H9 (cell line): Measurements from ENCODE around the gene SCLY. TPM values are rescaled to one million over a fixed set of nuclear protein-coding genes. Genes with fewer than 3 reads are reported as not detected.
A peak's percentile ranks its signal among the peaks of the same experiment; 100 is the strongest.

Experiments used
- DNase-seq: peaks from one replicate; pipeline ENCODE4 v3.0.0-alpha.2; 2017
- H2AFZ ChIP-seq: one replicate; pipeline ENCODE4 v1.6.1; 2013; ENCODE audit warnings: mild to moderate bottlenecking, low read length, control low read depth, moderate library complexity
- H2AK5ac ChIP-seq: 2 replicates; pipeline ENCODE4 v1.6.1; 2013; ENCODE audit warnings: low read length, control low read depth, mixed read lengths; ENCODE audit not compliant: insufficient read length
- H2BK120ac ChIP-seq: one replicate; pipeline ENCODE4 v1.6.1; 2013; ENCODE audit warnings: low read depth, mild to moderate bottlenecking, low read length, control low read depth, inconsistent platforms; ENCODE audit not compliant: poor library complexity, severe bottlenecking
- H2BK12ac ChIP-seq: 2 replicates; pipeline ENCODE4 v1.6.1; 2013; ENCODE audit warnings: low read length, control low read depth, mixed read lengths, low read depth; ENCODE audit not compliant: insufficient read length
- H2BK15ac ChIP-seq: 2 replicates; pipeline ENCODE4 v1.6.1; 2013; ENCODE audit warnings: low read depth, low read length, control low read depth
- H2BK20ac ChIP-seq: one replicate; pipeline ENCODE4 v1.6.1; 2013; ENCODE audit warnings: low read depth, mild to moderate bottlenecking, low read length, control low read depth, inconsistent platforms; ENCODE audit not compliant: poor library complexity, severe bottlenecking
- H2BK5ac ChIP-seq: 2 replicates; pipeline ENCODE4 v1.6.1; 2013; ENCODE audit warnings: low read length, control low read depth, mixed read lengths; ENCODE audit not compliant: insufficient read length
- H3K14ac ChIP-seq: 2 replicates; pipeline ENCODE4 v1.6.1; 2013; ENCODE audit warnings: low read length, control low read depth; ENCODE audit not compliant: insufficient read depth
- H3K18ac ChIP-seq: 2 replicates; pipeline ENCODE4 v1.6.1; 2013; ENCODE audit warnings: low read depth, mild to moderate bottlenecking, mixed read lengths, low read length, control low read depth; ENCODE audit not compliant: insufficient read length
- H3K23ac ChIP-seq: 2 replicates; pipeline ENCODE4 v1.6.1; 2013; ENCODE audit warnings: low read length, control low read depth, mixed read lengths, low read depth; ENCODE audit not compliant: insufficient read length
- H3K23me2 ChIP-seq: 2 replicates; pipeline ENCODE4 v1.6.1; 2013; ENCODE audit warnings: low read depth, mild to moderate bottlenecking, mixed read lengths, low read length, control low read depth; ENCODE audit not compliant: insufficient read length, poor library complexity, severe bottlenecking
- H3K27ac ChIP-seq: 2 replicates; pipeline ENCODE4 v1.5.1; 2013; ENCODE audit warnings: low read length, control low read depth, mixed read lengths, low read depth; ENCODE audit not compliant: insufficient read length
- H3K27me3 ChIP-seq: 2 replicates; pipeline ENCODE4 v1.6.1; 2013; ENCODE audit warnings: low read length, control low read depth, inconsistent platforms; ENCODE audit not compliant: insufficient read depth
- H3K4ac ChIP-seq: 2 replicates; pipeline ENCODE4 v1.6.1; 2013; ENCODE audit warnings: low read depth, mild to moderate bottlenecking, control low read depth, inconsistent platforms, low read length, moderate library complexity
- H3K4me1 ChIP-seq: 2 replicates; pipeline ENCODE4 v1.6.1; 2013; ENCODE audit warnings: low read length, control low read depth, inconsistent platforms; ENCODE audit not compliant: insufficient read depth
- H3K4me2 ChIP-seq: 2 replicates; pipeline ENCODE4 v1.6.1; 2013; ENCODE audit warnings: low read length, control low read depth, mixed read lengths; ENCODE audit not compliant: insufficient read length, insufficient read depth
- H3K56ac ChIP-seq: 2 replicates; pipeline ENCODE4 v1.6.1; 2013; ENCODE audit warnings: low read depth, mild to moderate bottlenecking, mixed read lengths, low read length, control low read depth; ENCODE audit not compliant: insufficient read length
- H3K79me1 ChIP-seq: 2 replicates; pipeline ENCODE4 v1.6.1; 2013; ENCODE audit warnings: low read depth, mild to moderate bottlenecking, moderate library complexity, low read length, control low read depth, inconsistent platforms; ENCODE audit not compliant: insufficient read depth, poor library complexity, severe bottlenecking
- H3K79me2 ChIP-seq: 2 replicates; pipeline ENCODE4 v1.6.1; 2013; ENCODE audit warnings: low read length, control low read depth, inconsistent platforms; ENCODE audit not compliant: insufficient read depth
- H3K9ac ChIP-seq: 2 replicates; pipeline ENCODE4 v1.6.1; 2013; ENCODE audit warnings: low read length, control low read depth, mixed read lengths; ENCODE audit not compliant: insufficient read length; ENCODE audit errors: extremely low read depth
- H3K9me3 ChIP-seq: one replicate; pipeline ENCODE4 v1.6.1; 2013; ENCODE audit warnings: low read depth, low read length, inconsistent platforms; ENCODE audit not compliant: control insufficient read depth
- H3T11ph ChIP-seq: one replicate; pipeline ENCODE4 v1.6.1; 2013; ENCODE audit warnings: mild to moderate bottlenecking, low read length, control low read depth, inconsistent platforms
- H4K20me1 ChIP-seq: one replicate; pipeline ENCODE4 v1.6.1; 2013; ENCODE audit not compliant: control insufficient read depth, insufficient read length, insufficient read depth
- H4K5ac ChIP-seq: 2 replicates; pipeline ENCODE4 v1.6.1; 2013; ENCODE audit warnings: low read depth, mild to moderate bottlenecking, mixed read lengths, low read length, control low read depth; ENCODE audit not compliant: insufficient read length
- H4K8ac ChIP-seq: replicated peaks from 2 replicates; pipeline ENCODE4 v1.6.1; 2013; ENCODE audit warnings: low read length, control low read depth, mixed read lengths, low read depth; ENCODE audit not compliant: insufficient read length
- H4K91ac ChIP-seq: 2 replicates; pipeline ENCODE4 v1.6.1; 2013; ENCODE audit warnings: low read depth, mild to moderate bottlenecking, moderate library complexity, mixed read lengths, low read length, control low read depth; ENCODE audit not compliant: insufficient read length
- H3K27ac Mint-ChIP-seq, 3 experiments: 2 replicates in 2 of 3; 3 replicates in 1 of 3; pipeline ENCODE4 v1.8.0; 2020 to 2021; ENCODE audit warnings: mixed read lengths in 3 of 3, mild to moderate bottlenecking in 1 of 3, moderate library complexity in 1 of 3
- H3K27me3 Mint-ChIP-seq: 2 replicates; pipeline ENCODE4 v1.8.0; 2021; ENCODE audit warnings: low read depth, mild to moderate bottlenecking, moderate library complexity, mixed read lengths
- H3K36me3 Mint-ChIP-seq, 3 experiments: 2 replicates in 2 of 3; 3 replicates in 1 of 3; pipeline ENCODE4 v1.8.0; 2020 to 2021; ENCODE audit warnings: low read depth in 3 of 3, mixed read lengths in 3 of 3; ENCODE audit not compliant: insufficient read depth in 1 of 3
- H3K4me1 Mint-ChIP-seq, 2 experiments: 2 replicates each; pipeline ENCODE4 v1.8.0; 2020; ENCODE audit warnings: mixed read lengths in 2 of 2
- H3K4me3 Mint-ChIP-seq, 2 experiments: 2 replicates in 1 of 2; 3 replicates in 1 of 2; pipeline ENCODE4 v1.8.0; 2020 to 2021; ENCODE audit warnings: mild to moderate bottlenecking in 2 of 2, mixed read lengths in 2 of 2, moderate library complexity in 1 of 2
- H3K9me3 Mint-ChIP-seq, 2 experiments: 2 replicates in 1 of 2; 3 replicates in 1 of 2; pipeline ENCODE4 v1.8.0; 2020; ENCODE audit warnings: mild to moderate bottlenecking in 2 of 2, mixed read lengths in 2 of 2, moderate library complexity in 1 of 2
- WGBS: extraction: QIAGEN DNeasy Blood & Tissue Kit; methylation state at CpG from one replicate; pipeline ENCODE4 v1.1.7; 2013; ENCODE audit warnings: missing lambda C conversion rate, low lambda C conversion rate, mixed read lengths; ENCODE audit not compliant: insufficient read length; ENCODE audit errors: extremely low coverage; 5-methylcytosine and 5-hydroxymethylcytosine counted together
- total RNA-seq: library from RNA; stranded (reverse); gene quantifications from 2 replicates; pipeline ENCODE4 v1.2.1, GENCODE V29; 2021
- TF ChIP-seq, protein P1 (sequence below): fragments of 200-600 bp; sonication (generic); conservative IDR thresholded peaks from 3 replicates; pipeline ENCODE4 v1.8.0; 2021; ENCODE audit warnings: antibody characterized with exemption, mild to moderate bottlenecking

Gene SCLY
- total RNA-seq, 1 experiment from 2014 or later, result 55.3 TPM

DNA sequence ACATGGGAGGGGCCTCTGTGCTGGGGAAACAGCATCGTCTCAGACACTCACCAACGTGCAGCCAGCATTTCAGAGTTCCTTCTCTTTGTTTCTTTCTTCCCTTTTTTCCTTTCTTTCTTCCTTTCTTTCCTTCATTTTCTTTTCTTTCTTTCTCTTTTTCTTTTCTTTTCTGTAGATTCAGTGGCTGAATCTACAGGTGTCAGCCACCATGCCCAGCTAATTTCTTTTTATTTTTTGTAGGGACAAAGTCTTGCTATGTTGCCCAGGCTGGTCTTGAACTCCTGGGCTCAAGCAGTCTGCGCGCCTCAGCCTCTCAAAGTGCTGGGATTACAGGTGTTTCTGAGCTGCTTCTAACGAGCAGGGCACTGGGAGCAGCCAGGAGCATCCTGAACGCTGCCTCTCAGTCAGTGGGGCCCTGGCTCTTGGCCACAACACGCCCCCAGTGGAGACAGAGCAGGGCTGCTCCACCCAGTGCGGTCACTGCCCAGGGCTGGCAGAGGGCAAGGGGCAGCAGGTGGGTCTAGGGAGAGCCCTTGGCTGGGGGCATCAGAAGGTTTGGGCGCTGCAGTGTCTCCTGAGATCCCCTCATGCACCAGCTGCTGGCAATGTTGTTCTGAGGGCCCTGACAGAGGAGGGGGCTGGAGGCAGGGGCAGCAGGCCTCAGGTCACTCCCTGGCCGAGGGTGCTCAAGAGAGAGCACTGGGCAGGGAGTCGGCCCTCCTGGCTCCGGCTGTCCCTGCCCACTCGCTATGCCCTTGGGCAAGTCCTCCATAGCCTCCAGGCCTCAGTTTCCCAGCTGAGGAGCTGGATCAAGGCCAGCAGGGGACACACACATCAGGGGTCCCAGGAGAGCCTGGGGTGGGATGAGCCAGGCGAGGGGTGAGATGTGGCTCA lies 72.9 kb downstream of the SCLY start:
- no peak for DNase-seq
- no peak overlapping the region for H2BK5ac ChIP-seq
- H3K27ac Mint-ChIP-seq, result no peak overlapping the region; a peak in 1 of 7 replicates

More for the DNA sequence above, 72.9 kb downstream of the SCLY start:
- Histone ChIP-seq H3K4me2 (no peak overlapping the region), H2BK20ac (no peak overlapping the region), H4K5ac (no peak overlapping the region), H2BK12ac (no peak overlapping the region), H3K4me1 (no peaks in the 10 kb centered on the region), H3K14ac (no peak overlapping the region), H3K27me3 (no peaks in the 10 kb centered on the region), H2AFZ (no peak overlapping the region), H3K23ac (no peak overlapping the region), H3K23me2 (no peaks in the 10 kb centered on the region), H3T11ph (no peak overlapping the region), H3K79me1 (no peaks in the 10 kb centered on the region), H2AK5ac (no peak overlapping the region), H3K56ac (no peak overlapping the region), H4K8ac (no peak overlapping the region), H4K20me1 (no peaks in the 10 kb centered on the region), H3K9ac (no peak overlapping the region), H4K91ac (no peak overlapping the region), H2BK120ac (no peak overlapping the region), H3K18ac (no peak overlapping the region), H3K79me2 (no peaks in the 10 kb centered on the region), H3K9me3 (no peaks in the 10 kb centered on the region), H2BK15ac (no peak overlapping the region), H3K27ac (no peak overlapping the region), H3K4ac (no peak overlapping the region)
- WGBS, result no CpG with 5 or more reads among the region's 14 CpGs
- Mint-ChIP-seq H3K27me3 (no peaks in the 10 kb centered on the region; the same call in 1 of the 2 replicates), H3K9me3 (no peaks in the 10 kb centered on the region), H3K4me3 (no peak overlapping the region), H3K4me1 (no peaks in the 10 kb centered on the region), H3K36me3 (no peaks in the 10 kb centered on the region)
- TF ChIP-seq, protein P1, sequence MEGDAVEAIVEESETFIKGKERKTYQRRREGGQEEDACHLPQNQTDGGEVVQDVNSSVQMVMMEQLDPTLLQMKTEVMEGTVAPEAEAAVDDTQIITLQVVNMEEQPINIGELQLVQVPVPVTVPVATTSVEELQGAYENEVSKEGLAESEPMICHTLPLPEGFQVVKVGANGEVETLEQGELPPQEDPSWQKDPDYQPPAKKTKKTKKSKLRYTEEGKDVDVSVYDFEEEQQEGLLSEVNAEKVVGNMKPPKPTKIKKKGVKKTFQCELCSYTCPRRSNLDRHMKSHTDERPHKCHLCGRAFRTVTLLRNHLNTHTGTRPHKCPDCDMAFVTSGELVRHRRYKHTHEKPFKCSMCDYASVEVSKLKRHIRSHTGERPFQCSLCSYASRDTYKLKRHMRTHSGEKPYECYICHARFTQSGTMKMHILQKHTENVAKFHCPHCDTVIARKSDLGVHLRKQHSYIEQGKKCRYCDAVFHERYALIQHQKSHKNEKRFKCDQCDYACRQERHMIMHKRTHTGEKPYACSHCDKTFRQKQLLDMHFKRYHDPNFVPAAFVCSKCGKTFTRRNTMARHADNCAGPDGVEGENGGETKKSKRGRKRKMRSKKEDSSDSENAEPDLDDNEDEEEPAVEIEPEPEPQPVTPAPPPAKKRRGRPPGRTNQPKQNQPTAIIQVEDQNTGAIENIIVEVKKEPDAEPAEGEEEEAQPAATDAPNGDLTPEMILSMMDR, result peak; percentile 36; the same call in 1 of the 3 replicates
